Central memory CD4-positive, alpha-beta T cell (primary cell): ENCODE results near the gene CD300C.
"Not testable (repeated sequence)": the region's sequence is repeated elsewhere in the genome, so short reads cannot be mapped to it uniquely, and the experiment has no call there.

Source experiments
- DNase-seq: peaks from one replicate; pipeline ENCODE4 v3.0.0; 2022
- total RNA-seq, 3 experiments: gene quantifications; one replicate each; lab custom pipeline; 2026; lab: John Stamatoyannopoulos, UW

The CD300C gene
- 0 reads per million in 3 experiments for total RNA-seq

DNA sequence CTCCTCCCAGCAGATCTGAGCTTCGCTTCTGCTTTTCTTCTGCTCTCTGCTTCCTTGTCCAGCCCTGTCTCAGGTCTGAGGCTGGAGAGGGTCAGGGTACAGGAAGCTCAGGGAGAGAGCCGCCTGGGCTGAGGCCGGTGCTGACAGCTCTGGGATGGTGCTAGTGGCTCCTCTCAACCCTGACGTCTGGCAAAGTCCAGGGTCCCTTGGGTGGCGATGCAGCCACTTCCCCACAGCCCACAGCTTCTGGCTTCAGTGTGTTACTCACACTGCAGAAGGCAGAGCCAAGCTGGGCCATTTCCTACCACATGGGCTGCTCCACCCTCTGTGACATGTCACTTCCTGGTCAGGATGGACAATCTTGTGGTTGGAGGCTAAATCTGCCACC lies at the start of gene CD300C:
TSS of gene CD300C (minus strand) at position 273 of the 388 bp plus-strand sequence. CDS start 333 bp downstream, outside the sequence.
- DNase-seq, result no peak

DNA sequence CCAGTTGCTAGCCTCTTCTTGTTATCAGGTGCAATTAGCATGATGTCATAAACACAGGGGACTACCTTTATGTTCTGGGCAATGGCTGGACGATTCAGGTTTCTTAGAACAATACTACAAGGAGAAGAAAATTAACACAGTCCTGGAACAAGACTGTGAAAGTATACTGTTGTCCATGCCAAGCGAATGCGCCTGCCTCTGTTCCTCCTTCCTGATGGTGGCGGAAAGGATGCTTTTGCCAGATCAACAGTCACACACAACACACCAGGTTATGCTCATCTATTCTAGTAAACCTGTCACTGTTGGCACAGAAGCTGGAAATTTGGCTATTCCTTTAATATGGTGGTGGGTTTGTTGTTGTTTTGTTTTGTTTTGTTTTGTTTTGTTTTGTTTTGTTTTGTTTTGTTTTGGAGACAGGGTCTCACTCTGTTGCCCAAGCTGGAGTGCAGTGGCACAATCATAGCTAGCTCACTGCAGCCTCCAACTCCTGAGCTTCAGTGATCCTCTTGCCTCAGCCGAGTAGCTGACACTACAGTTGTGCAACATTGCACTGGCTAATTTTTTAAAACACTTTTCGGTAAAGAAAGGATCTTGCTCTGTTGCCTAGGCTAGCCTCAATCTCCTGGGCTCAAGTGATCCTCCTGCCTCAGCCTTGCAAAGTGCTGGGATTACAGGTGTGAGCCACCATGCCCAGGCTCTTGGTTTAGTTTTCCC lies 49.3 kb upstream of the CD300C start:
- DNase-seq, result no peak

DNA sequence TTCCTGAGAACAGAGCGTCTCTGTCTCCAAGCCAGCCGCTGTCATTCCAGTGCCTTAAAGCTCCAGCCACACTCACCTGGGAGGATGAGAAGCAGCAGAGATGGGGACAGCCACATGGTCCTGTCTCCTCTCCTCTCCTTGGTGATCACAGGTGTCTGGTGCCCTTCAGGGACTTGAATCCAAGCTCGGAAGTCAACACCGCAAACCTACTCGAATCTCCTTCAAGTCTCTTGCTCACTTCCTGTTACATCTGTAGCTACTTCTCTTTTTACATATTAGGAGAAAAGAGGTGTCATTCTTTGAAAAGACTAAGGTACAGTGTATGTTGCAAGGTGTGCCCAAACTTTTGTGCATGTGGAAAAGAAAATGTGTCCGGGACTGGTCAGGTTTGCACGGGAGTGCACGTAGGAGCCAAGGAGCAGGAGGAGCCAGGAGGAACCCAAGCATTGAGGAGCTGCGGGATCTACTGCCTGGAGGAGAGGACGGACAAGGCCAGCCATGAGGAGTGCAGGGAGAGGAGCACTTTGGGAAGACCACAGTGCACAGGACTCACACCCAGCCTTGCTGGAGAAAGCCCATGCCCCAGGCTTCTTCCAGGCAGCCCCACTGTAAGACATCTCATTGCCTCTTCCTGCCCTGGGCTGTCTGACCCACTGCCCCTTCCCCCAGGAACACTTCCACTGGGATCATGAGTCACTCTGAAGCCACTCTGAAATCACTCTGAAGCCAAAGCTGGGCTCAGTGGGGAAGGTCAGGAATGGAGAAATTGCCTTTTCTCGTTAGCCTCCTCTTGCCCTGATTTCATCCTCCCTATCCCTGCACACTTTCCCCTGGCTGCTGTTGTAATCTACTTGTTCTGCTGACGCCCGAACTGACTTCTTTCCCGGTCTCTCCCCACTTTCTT lies 46.4 kb upstream of the CD300C start, which contains the start of gene CD300LD:
TSS of gene CD300LD (minus strand) at position 197 of the 904 bp plus-strand sequence. CDS start at position 116, 81 bp downstream.
- no peak for DNase-seq

DNA sequence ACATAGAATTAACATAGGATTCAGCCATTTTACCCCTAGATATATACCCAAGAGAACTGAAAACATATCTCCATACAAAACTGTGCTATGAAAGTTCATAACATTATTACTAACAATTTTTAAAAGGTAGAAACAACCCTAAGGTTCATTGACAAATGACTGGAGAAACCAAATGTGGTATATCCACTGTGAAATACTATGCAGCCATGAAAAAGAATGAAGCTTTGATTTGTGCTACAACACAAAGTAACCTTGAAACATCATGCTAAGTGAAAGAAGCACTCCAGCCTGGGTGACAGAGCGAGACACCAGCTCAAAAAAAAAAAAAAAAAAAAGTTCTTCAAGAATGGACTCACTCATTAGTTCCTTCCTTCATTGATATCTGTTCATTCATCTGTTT lies 45.6 kb upstream of the CD300C start:
- DNase-seq, result no peak

DNA sequence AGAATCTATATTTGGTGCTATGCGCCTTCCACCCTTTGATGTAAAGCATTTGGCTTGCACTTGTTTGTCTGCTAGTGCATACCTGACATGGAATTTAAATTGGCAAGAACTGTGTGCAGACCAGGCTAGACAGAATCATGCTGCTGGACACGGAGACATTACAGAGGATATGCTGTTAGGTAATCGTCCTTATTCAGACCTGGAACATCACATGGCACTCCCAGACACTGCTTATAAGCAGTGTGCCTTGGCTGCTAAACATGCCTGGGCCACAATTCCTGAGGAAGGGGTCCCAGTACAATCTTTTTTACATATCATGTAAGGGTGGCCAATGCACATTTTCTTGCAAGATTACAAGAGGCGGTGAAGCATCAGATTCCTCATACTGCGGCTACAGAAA lies 39.8 kb upstream of the CD300C start:
- DNase-seq, result no peak

GRCh38 chr17:74584292-74585060 lies 38.6 kb upstream of the CD300C start:
- DNase-seq, result no peak

GRCh38 chr17:74582633-74583032 lies 36.7 kb upstream of the CD300C start:
- DNase-seq, result no peak

GRCh38 chr17:74579900-74580299 lies 34.0 kb upstream of the CD300C start:
- DNase-seq, result no peak

GRCh38 chr17:74578979-74579378 lies 33.1 kb upstream of the CD300C start:
- no peak for DNase-seq

DNA sequence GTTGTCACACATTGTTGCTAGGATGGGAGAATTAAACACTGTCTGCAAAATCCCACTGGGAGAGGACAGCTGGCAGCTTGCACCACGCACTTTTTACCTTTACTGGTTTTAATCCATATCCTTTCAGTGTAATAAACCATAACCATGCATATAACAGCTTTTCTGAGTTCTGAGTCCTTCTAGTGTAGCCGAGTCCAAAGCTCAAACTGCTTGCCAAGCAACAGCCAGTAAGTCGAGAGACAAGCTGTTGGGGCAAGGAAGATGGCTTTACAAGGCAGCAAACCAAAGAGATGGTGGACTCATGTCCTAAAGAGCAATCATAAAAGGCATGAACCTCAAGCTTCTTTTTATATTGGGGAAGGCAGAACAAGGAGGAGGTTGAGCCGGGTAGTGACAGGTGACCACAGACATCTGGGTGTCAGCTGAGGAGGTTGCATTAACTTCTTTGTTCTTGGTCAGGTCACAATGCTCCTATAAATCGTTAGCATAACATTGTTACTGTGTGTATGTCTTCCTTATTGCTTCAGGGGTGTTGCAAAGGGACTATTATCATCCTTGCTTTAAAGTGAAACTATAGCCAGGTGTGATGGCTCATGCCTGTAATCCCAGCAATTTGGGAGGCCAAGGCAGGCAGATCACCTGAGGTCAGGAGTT lies 28.7 kb upstream of the CD300C start:
- DNase-seq, result no peak

GRCh38 chr17:74573635-74574034 lies 27.7 kb upstream of the CD300C start:
- not testable (repeated sequence) for DNase-seq

DNA sequence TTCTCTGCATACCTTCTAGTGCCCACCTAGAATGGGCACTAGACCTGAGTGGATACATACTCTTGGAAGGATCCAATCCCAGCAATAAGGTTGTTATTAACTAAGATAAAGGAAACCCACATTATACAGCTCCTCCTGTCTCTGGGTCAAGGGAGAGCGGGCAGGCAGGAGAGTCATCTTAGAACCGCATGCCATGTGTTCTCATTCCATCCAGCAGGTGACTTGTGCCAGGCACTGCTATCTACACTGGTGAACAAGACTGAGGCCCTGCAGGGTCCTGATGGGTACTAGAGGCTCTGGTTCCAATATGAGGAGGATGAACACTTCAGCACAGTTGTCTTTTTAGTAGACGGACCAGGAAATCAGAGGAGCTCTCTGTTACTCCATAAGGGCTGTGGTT lies 27.3 kb upstream of the CD300C start:
- DNase-seq, result no peak

GRCh38 chr17:74571621-74572270 lies 25.8 kb upstream of the CD300C start:
- DNase-seq, result no peak

DNA sequence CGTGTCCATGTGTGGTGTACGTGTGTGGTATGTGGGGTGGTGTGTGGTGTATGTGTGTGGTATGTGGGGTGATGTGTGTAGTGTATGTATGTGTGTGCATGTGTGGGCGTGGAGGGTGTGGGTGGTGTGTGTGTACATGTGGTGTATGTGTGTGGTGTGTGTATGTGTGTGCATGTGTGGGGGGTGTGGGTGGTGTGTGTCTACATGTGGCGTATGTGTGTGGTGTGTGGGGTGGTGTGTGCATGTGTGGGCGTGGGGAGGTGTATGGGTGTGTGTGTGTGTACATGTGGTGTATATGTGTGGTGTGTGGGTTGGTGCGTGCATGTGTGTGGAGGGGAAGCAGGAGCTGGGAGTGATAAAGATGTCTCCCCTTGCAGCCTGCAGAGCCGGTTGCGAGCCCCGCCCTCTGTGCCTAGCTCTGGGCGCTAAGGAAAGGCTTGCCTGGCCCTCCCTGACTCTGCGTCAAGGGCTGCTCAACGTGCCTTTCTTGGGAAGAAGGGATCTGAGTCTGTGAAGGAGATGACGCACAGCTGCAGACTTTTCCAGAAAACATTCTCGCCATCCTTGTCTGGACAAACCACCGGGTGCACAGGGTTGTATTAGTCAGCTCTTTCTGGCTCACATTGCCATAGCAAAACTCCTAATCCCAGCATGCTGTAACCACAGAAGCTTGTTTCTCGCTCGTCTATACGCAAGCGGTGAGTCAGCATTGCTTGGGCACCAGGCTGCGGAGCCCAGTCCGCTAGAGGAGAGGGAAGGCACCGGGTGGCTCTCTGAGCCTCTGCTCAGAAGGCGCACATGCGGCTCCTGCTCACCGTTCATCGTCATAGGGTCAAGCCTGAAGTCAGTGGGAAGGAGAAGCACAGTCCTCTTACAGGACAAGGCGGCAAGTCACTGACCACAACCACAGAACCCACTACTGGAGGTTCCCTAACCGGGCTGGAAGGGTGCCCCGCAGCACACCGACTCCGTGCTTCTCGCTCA lies 23.4 kb upstream of the CD300C start:
- no peak for DNase-seq

GRCh38 chr17:74568106-74568873 lies 22.4 kb upstream of the CD300C start:
- no peak for DNase-seq

- no peak for DNase-seq
Observed at GRCh38 chr17:74567397-74567796, 21.5 kb upstream of the CD300C start, which contains the start of gene CD300H. Gene CD300H, minus strand, starts transcription at chr17:74567509.

DNA sequence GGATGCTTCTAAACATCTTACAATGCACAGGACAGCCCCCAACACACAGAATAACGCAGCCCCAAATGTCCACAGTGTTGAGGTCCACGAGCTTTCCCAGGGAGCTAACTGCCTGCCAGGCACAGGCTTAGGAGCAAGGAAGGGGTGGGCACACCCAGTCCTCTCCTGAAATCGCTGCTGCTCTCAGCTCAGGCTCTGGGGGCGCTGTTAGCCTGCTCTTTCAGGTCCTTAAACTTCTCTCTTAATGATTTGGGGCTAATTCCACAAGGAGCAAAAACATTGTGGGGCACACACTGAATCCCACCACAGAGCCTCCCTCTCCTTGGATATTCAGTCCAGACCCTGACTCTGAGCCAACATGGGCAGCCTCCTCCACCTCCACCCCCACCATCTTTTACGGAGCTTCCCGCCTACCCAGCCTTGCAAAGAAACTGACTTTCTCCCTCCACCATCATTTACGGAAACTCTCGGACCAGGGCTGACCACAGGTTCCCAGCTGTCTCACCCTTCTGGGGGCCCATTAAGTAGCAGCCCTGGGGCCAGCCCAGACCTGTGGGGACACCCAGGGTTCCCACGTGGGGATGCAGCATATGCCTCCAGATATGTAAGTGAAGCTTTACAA lies 20.3 kb upstream of the CD300C start:
- no peak for DNase-seq

DNA sequence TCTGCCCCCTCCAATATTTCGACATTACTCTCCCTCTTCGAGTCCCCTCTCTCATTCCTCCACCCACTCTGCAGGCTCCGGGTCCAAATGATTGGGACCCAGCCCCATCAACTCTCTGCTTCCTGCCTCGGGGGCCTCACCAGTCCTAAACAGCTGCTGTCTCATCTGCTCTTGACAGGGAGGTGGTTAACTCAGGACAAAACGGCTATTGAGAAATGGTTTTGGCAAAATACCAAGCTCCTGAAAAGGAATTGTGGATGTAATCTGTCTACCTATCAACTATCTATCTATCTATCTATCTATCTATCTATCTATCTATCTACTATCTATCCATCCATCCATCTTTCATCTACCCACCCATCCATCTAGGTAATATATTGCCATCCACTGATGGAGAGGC lies 19.2 kb upstream of the CD300C start:
- no peak for DNase-seq

- no peak for DNase-seq
Observed at GRCh38 chr17:74563358-74563757, 17.4 kb upstream of the CD300C start.
